Measurements from ENCODE around the gene CAMK2B. TPM values are rescaled to one million over a fixed set of nuclear protein-coding genes. Genes with fewer than 3 reads are reported as not detected.

The CAMK2B gene
- total and polyA plus RNA-seq, 2 of the 13 experiments (the other 11 are each of a cell fraction or from before 2014, with no cell fraction given): 0.27 to 0.48 TPM

- no peak overlapping the region for H3K4me2 ChIP-seq (ENCODE audit: low read depth, low read length)
- FAIRE-seq: no peak
- no peak for DNase-seq (ENCODE audit: low spot score)
- H3K4me3 ChIP-seq (replicated peaks in 1 of 3; ENCODE audit: insufficient read depth in 1 of 3, low read depth in 2 of 3, low read length in 3 of 3): no peak overlapping the region
- 21% methylated on average over 12 of the region's 16 CpGs for WGBS (ENCODE audit: low lambda C conversion rate)
- intact Hi-C loops (cut with micrococcal nuclease; ENCODE audit: unreplicated experiment) (no loop called here), in situ Hi-C loops (cut with HindIII; ENCODE audit: extremely low pct_ligation_motif_present, low pct_unique_long_range_greater_than_20kb) (no loop called here)
- peaks cover 3% of the 10 kb centered on the region; the same call in 1 of the 2 replicates for H4K20me1 ChIP-seq (ENCODE audit: insufficient read depth, low read length)
- ATAC-seq: no peak
- H3K36me3 ChIP-seq (replicated peaks in 1 of 2; ENCODE audit: control insufficient read depth in 1 of 2, insufficient read depth in 2 of 2, low read length in 2 of 2): no peaks in the 10 kb centered on the region
- no peak overlapping the region for H3K27ac ChIP-seq (ENCODE audit: extremely low read length, insufficient read depth, low read length)
- no peak overlapping the region for H2AFZ ChIP-seq (ENCODE audit: low read length)
- H3K27me3 ChIP-seq (ENCODE audit: control insufficient read depth in 1 of 2, insufficient read depth in 2 of 2, low read length in 2 of 2): peaks cover 8 to 67% of the 10 kb centered on the region in 2 experiments
- H3K79me2 ChIP-seq (ENCODE audit: insufficient read depth, low read length): no peaks in the 10 kb centered on the region
- no peaks in the 10 kb centered on the region for H3K9me3 ChIP-seq (ENCODE audit: low read length)
- POLR2A ChIA-PET: no interaction called here
- no TSS peak for BruUV-seq (replicated peaks)
- H3K9ac ChIP-seq (ENCODE audit: insufficient read depth, low read depth, low read length): no peak overlapping the region
- peaks cover 9% of the 10 kb centered on the region; the same call in 1 of the 2 replicates for H3K4me1 ChIP-seq (ENCODE audit: insufficient read depth, low read length)
- CTCF ChIA-PET (ENCODE audit: low intra/inter-chr PET ratio, low total read pairs): no interaction called here
- TF ChIP-seq ZNF747 (CRISPR knock-in tag; IDR thresholded peaks at IDR 0.05; ENCODE audit: borderline replicate concordance) (no peak), RORA (CRISPR knock-in tag; IDR thresholded peaks at IDR 0.05) (no peak), NKX3-1 (CRISPR knock-in tag; IDR thresholded peaks at IDR 0.05) (no peak), LBX2 (CRISPR knock-in tag; IDR thresholded peaks at IDR 0.05; ENCODE audit: borderline replicate concordance) (no peak), STAT5B (CRISPR knock-in tag; IDR thresholded peaks at IDR 0.05) (no peak), NR2F6 (IDR thresholded peaks at IDR 0.05) (no peak), NR2F6 (CRISPR knock-in tag; IDR thresholded peaks at IDR 0.05) (no peak), LRRFIP1 (CRISPR knock-in tag; conservative IDR thresholded peaks at IDR 0.05) (no peak), ZNF775 (CRISPR knock-in tag; IDR thresholded peaks at IDR 0.05; ENCODE audit: borderline replicate concordance) (no peak), ZNF33A (CRISPR knock-in tag; IDR thresholded peaks at IDR 0.05; ENCODE audit: borderline replicate concordance) (no peak), SRF (IDR thresholded peaks at IDR 0.05; ENCODE audit: low read depth, low read length) (no peak), NBN (conservative IDR thresholded peaks at IDR 0.05) (no peak)
- TF ChIP-seq, protein P1, sequence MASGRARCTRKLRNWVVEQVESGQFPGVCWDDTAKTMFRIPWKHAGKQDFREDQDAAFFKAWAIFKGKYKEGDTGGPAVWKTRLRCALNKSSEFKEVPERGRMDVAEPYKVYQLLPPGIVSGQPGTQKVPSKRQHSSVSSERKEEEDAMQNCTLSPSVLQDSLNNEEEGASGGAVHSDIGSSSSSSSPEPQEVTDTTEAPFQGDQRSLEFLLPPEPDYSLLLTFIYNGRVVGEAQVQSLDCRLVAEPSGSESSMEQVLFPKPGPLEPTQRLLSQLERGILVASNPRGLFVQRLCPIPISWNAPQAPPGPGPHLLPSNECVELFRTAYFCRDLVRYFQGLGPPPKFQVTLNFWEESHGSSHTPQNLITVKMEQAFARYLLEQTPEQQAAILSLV (CRISPR knock-in tag; IDR thresholded peaks at IDR 0.05; ENCODE audit: borderline replicate concordance): no peak
- TF ChIP-seq, protein P2, sequence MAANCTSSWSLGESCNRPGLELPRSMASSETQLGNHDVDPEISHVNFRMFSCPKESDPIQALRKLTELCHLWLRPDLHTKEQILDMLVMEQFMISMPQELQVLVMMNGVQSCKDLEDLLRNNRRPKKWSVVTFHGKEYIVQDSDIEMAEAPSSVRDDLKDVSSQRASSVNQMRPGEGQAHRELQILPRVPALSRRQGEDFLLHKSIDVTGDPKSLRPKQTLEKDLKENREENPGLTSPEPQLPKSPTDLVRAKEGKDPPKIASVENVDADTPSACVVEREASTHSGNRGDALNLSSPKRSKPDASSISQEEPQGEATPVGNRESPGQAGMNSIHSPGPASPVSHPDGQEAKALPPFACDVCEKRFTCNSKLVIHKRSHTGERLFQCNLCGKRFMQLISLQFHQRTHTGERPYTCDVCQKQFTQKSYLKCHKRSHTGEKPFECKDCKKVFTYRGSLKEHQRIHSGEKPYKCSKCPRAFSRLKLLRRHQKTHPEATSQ (CRISPR knock-in tag; IDR thresholded peaks at IDR 0.05; ENCODE audit: borderline replicate concordance): no peak
- TF ChIP-seq, protein P3, sequence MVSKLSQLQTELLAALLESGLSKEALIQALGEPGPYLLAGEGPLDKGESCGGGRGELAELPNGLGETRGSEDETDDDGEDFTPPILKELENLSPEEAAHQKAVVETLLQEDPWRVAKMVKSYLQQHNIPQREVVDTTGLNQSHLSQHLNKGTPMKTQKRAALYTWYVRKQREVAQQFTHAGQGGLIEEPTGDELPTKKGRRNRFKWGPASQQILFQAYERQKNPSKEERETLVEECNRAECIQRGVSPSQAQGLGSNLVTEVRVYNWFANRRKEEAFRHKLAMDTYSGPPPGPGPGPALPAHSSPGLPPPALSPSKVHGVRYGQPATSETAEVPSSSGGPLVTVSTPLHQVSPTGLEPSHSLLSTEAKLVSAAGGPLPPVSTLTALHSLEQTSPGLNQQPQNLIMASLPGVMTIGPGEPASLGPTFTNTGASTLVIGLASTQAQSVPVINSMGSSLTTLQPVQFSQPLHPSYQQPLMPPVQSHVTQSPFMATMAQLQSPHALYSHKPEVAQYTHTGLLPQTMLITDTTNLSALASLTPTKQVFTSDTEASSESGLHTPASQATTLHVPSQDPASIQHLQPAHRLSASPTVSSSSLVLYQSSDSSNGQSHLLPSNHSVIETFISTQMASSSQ (IDR thresholded peaks at IDR 0.05; ENCODE audit: low read depth): no peak
- TF ChIP-seq, protein P3 (CRISPR knock-in tag; IDR thresholded peaks at IDR 0.05; ENCODE audit: borderline replicate concordance): no peak
These were observed 40.4 kb downstream of the CAMK2B start for GRCh38 chr7:44284881-44285541.
